AG09309 (cell line): ENCODE results near the gene NANP.
A peak's percentile ranks its signal among the peaks of the same experiment; 100 is the strongest.

Source experiments
- DNase-seq: peaks from one replicate; pipeline ENCODE4 v3.0.0-alpha.2; 2010; ENCODE audit warnings: low read depth
- H3K4me3 ChIP-seq: 2 replicates; pipeline ENCODE4 v1.5.1; 2011; ENCODE audit warnings: mild to moderate bottlenecking, low read depth, low read length, moderate library complexity; ENCODE audit not compliant: control insufficient read depth
- CTCF ChIP-seq: IDR thresholded peaks from 2 replicates; pipeline ENCODE4 v1.5.1; 2011; ENCODE audit warnings: mild to moderate bottlenecking, low read depth, low read length, inconsistent platforms; ENCODE audit not compliant: insufficient read depth, control insufficient read depth; ENCODE audit errors: missing control alignments

NANP gene

GRCh38 chr20:25576783-25577530 is 46.9 kb downstream of the NANP start:
- TF ChIP-seq CTCF: no peak
- no peak for DNase-seq
- no peak overlapping the region for H3K4me3 ChIP-seq

GRCh38 chr20:25574411-25574810 is 49.4 kb downstream of the NANP start:
- DNase-seq: no peak
- peak; percentile 34 for TF ChIP-seq CTCF
- H3K4me3 ChIP-seq: no peak overlapping the region

- no peak for TF ChIP-seq CTCF
- DNase-seq: peak; percentile 32
- no peak overlapping the region for H3K4me3 ChIP-seq
These were observed 50.2 kb downstream of the NANP start for GRCh38 chr20:25573288-25574251.

- no peak for TF ChIP-seq CTCF
- no peak for DNase-seq
- H3K4me3 ChIP-seq: no peak overlapping the region
These were observed 52.0 kb downstream of the NANP start for GRCh38 chr20:25571817-25572216.

- H3K4me3 ChIP-seq: no peak overlapping the region
- DNase-seq: no peak
- no peak for TF ChIP-seq CTCF
These were observed 52.6 kb downstream of the NANP start for GRCh38 chr20:25571240-25571639.

- H3K4me3 ChIP-seq: no peak overlapping the region
- DNase-seq: no peak
- TF ChIP-seq CTCF: no peak
These were observed 53.7 kb downstream of the NANP start for GRCh38 chr20:25570148-25570530.
